Activated T-cell treated with anti-CD3 and anti-CD28 coated beads for 24 hours (primary cell): Measurements from ENCODE around the gene SAMMSON.

Source experiments
- DNase-seq: peaks from one replicate; pipeline ENCODE4 v3.0.0-alpha.2; 2020; ENCODE audit warnings: low read depth

SAMMSON gene

GRCh38 chr3:70011582-70011981 lies 12.0 kb downstream of the SAMMSON start:
- no peak for DNase-seq

- DNase-seq, result no peak
Measured at GRCh38 chr3:70020906-70021660, 21.6 kb downstream of the SAMMSON start.

- DNase-seq, result no peak
Measured at GRCh38 chr3:70028361-70028760, 28.8 kb downstream of the SAMMSON start.

GRCh38 chr3:70038693-70039092 lies 39.2 kb downstream of the SAMMSON start:
- DNase-seq, result no peak

GRCh38 chr3:70040386-70040785 lies 40.9 kb downstream of the SAMMSON start:
- DNase-seq, result no peak

- DNase-seq, result no peak
Measured at GRCh38 chr3:70042641-70043040, 43.1 kb downstream of the SAMMSON start.

- DNase-seq, result no peak
Measured at GRCh38 chr3:70049761-70050160, 50.2 kb downstream of the SAMMSON start.

GRCh38 chr3:70053293-70053692 lies 53.8 kb downstream of the SAMMSON start:
- DNase-seq, result no peak

GRCh38 chr3:70056081-70056480 lies 56.5 kb downstream of the SAMMSON start:
- DNase-seq, result no peak

- DNase-seq, result no peak
Measured at GRCh38 chr3:70057426-70057825, 57.9 kb downstream of the SAMMSON start.

GRCh38 chr3:70061096-70061495 lies 61.6 kb downstream of the SAMMSON start:
- DNase-seq, result no peak

- DNase-seq, result peak; percentile 7
Measured at GRCh38 chr3:70064194-70064779, 64.8 kb downstream of the SAMMSON start.

GRCh38 chr3:70065696-70066253 lies 66.2 kb downstream of the SAMMSON start:
- no peak for DNase-seq

GRCh38 chr3:70067860-70068521 lies 68.5 kb downstream of the SAMMSON start:
- no peak for DNase-seq

GRCh38 chr3:70069557-70069956 lies 70.0 kb downstream of the SAMMSON start:
- no peak for DNase-seq

GRCh38 chr3:70071138-70071537 lies 71.6 kb downstream of the SAMMSON start:
- DNase-seq, result no peak

GRCh38 chr3:70072180-70072579 lies 72.6 kb downstream of the SAMMSON start:
- no peak for DNase-seq

GRCh38 chr3:70072754-70073153 lies 73.2 kb downstream of the SAMMSON start:
- no peak for DNase-seq

- no peak for DNase-seq
Measured at GRCh38 chr3:70075101-70075500, 75.6 kb downstream of the SAMMSON start.

GRCh38 chr3:70076396-70076795 lies 76.9 kb downstream of the SAMMSON start:
- no peak for DNase-seq

- DNase-seq, result no peak
Measured at GRCh38 chr3:70078778-70079177, 79.2 kb downstream of the SAMMSON start.

GRCh38 chr3:70085613-70086012 lies 86.1 kb downstream of the SAMMSON start:
- DNase-seq, result no peak

- DNase-seq, result no peak
Measured at GRCh38 chr3:70086336-70086735, 86.8 kb downstream of the SAMMSON start.
